B cell (primary cell): ENCODE results near the gene HMCN1. TPM values are rescaled to one million over a fixed set of nuclear protein-coding genes. Genes with fewer than 3 reads are reported as not detected.

Source experiments
- ATAC-seq: fragments of 200-7000 bp; cut with Tn5 transposase; one replicate; pipeline ENCODE4 v1.10.0; 2021; ENCODE audit warnings: low read depth, mild to moderate bottlenecking, moderate number of reproducible peaks, moderate library complexity
- CTCF ChIA-PET: fragments of 350-600 bp; sonication (Branson Sonifier 250); formaldehyde crosslinking; loops from one replicate; lab custom pipeline; 2021; ENCODE audit warnings: antibody characterized with exemption, inconsistent platforms; lab: Charles Lee
- POLR2A ChIA-PET: fragments of 350-600 bp; sonication (Branson Sonifier 250); formaldehyde crosslinking; loops from one replicate; lab custom pipeline; 2021; ENCODE audit warnings: antibody characterized with exemption; lab: Charles Lee
- DNase-seq: peaks from one replicate; pipeline ENCODE4 v3.0.0; 2013
- H2AFZ ChIP-seq: 2 replicates; pipeline ENCODE4 v1.6.1; 2012; ENCODE audit warnings: mild to moderate bottlenecking, low read depth, low read length; ENCODE audit not compliant: insufficient read depth, poor library complexity, severe bottlenecking
- H3K27ac ChIP-seq, 2 donors: 1 replicate in 1 of 2; 2 replicates in 1 of 2; pipeline ENCODE4 v1.5.1; 2012 to 2013; ENCODE audit warnings: low read length in 2 of 2, mild to moderate bottlenecking in 2 of 2, moderate library complexity in 1 of 2
- H3K27me3 ChIP-seq, 4 experiments: fragments of 200-600 bp in 1 of 4; sonication (generic) in 1 of 4; replicated peaks in 1 of 4; 1 replicate in 2 of 4; 2 replicates in 2 of 4; pipeline versions ENCODE4 v1.6.1 to v1.7.0; 2013 to 2016; ENCODE audit warnings: low read length in 3 of 4, mild to moderate bottlenecking in 2 of 4, mixed read lengths in 1 of 4, moderate library complexity in 1 of 4; ENCODE audit not compliant: insufficient read depth in 4 of 4, control insufficient read depth in 3 of 4; ENCODE audit errors: control extremely low read depth in 1 of 4
- H3K36me3 ChIP-seq, 2 experiments: replicated peaks in 1 of 2; 1 replicate in 1 of 2; 2 replicates in 1 of 2; pipeline versions ENCODE4 v1.6.1 to v1.7.1; 2013; ENCODE audit warnings: low read length in 1 of 2; ENCODE audit not compliant: insufficient read depth in 2 of 2, control insufficient read depth in 1 of 2; ENCODE audit errors: control extremely low read depth in 1 of 2, extremely low read depth in 1 of 2
- H3K4me1 ChIP-seq, 2 donors: fragments of 200-600 bp in 1 of 2; sonication (generic) in 1 of 2; 1 replicate in 1 of 2; 2 replicates in 1 of 2; pipeline versions ENCODE4 v1.5.1 to v1.6.1; 2013 to 2017; ENCODE audit warnings: low read length in 2 of 2; ENCODE audit not compliant: control insufficient read depth in 2 of 2, insufficient read depth in 2 of 2
- H3K4me2 ChIP-seq: replicated peaks from 2 replicates; pipeline ENCODE3; 2012; ENCODE audit warnings: mild to moderate bottlenecking, low read depth, low read length; ENCODE audit not compliant: poor library complexity, severe bottlenecking
- H3K4me3 ChIP-seq, 5 experiments: fragments of 200-600 bp in 1 of 5; sonication (generic) in 1 of 5; 1 replicate in 3 of 5; 2 replicates in 2 of 5; pipeline versions ENCODE4 v1.5.1 to v1.7.0; 2011 to 2016; ENCODE audit warnings: low read length in 4 of 5, mild to moderate bottlenecking in 4 of 5, low read depth in 2 of 5, control low read depth in 1 of 5, moderate library complexity in 1 of 5; ENCODE audit not compliant: insufficient read depth in 1 of 5; ENCODE audit errors: control extremely low read depth in 1 of 5, extremely low read depth in 1 of 5
- H3K79me2 ChIP-seq: fragments of 200-600 bp; sonication (generic); one replicate; pipeline ENCODE4 v1.6.0; 2016; ENCODE audit warnings: low read length; ENCODE audit not compliant: control insufficient read depth, insufficient read depth
- H3K9ac ChIP-seq: fragments of 200-600 bp; sonication (generic); 2 replicates; pipeline ENCODE4 v1.6.1; 2017; ENCODE audit warnings: mild to moderate bottlenecking, low read length, moderate library complexity
- H3K9me3 ChIP-seq, 3 donors: one replicate each; pipeline versions ENCODE4 v1.6.1 to v1.7.1; 2013; ENCODE audit warnings: low read length in 2 of 3; ENCODE audit not compliant: control insufficient read depth in 2 of 3, insufficient read depth in 1 of 3; ENCODE audit errors: control extremely low read depth in 1 of 3
- H4K20me1 ChIP-seq: 2 replicates; pipeline ENCODE4 v1.6.0; 2012; ENCODE audit warnings: mild to moderate bottlenecking, low read length; ENCODE audit not compliant: insufficient read depth, control insufficient read depth, poor library complexity, severe bottlenecking
- H3K27ac Mint-ChIP-seq: one replicate; pipeline ENCODE4 v1.8.0; 2021; ENCODE audit warnings: mixed read lengths
- H3K27me3 Mint-ChIP-seq: one replicate; pipeline ENCODE4 v1.8.0; 2021; ENCODE audit warnings: mixed read lengths
- H3K4me1 Mint-ChIP-seq: one replicate; pipeline ENCODE4 v1.8.0; 2021; ENCODE audit warnings: mixed read lengths
- H3K4me3 Mint-ChIP-seq: one replicate; pipeline ENCODE4 v1.8.0; 2021; ENCODE audit warnings: mixed read lengths
- H3K9me3 Mint-ChIP-seq: one replicate; pipeline ENCODE4 v1.8.0; 2022; ENCODE audit warnings: mixed read lengths; ENCODE audit not compliant: insufficient read depth
- CTCF ChIP-seq: fragments of 200-600 bp; IDR thresholded peaks from one replicate; pipeline ENCODE4 v1.8.0; 2022; ENCODE audit warnings: antibody characterized with exemption, mild to moderate bottlenecking
- EZH2 ChIP-seq: IDR thresholded peaks from 2 replicates; pipeline ENCODE4 v1.6.1; 2012; ENCODE audit warnings: borderline replicate concordance, low read depth, mild to moderate bottlenecking, moderate library complexity, low read length; ENCODE audit not compliant: insufficient read depth, poor library complexity, severe bottlenecking
- WGBS: methylation state at CpG from one replicate; pipeline ENCODE4 v1.1.5; 2013; ENCODE audit warnings: missing lambda C conversion rate; ENCODE audit not compliant: insufficient coverage; 5-methylcytosine and 5-hydroxymethylcytosine counted together
- intact Hi-C: fragments of 100-400 bp; cut with micrococcal nuclease; formaldehyde crosslinking; loops from one replicate; pipeline ENCODE4 v1.10.0; 2022
- polyA plus RNA-seq: library from polyadenylated mRNA; depleted of rRNA; stranded (reverse); fragments of >200 nt; gene quantifications from 2 replicates; pipeline ENCODE4 v1.2.3, GENCODE V29; 2012
- total RNA-seq, 2 donors: library from RNA; stranded (reverse); fragments of 120-200 nt in 1 of 2; gene quantifications; 1 replicate in 1 of 2; 2 replicates in 1 of 2; pipeline versions ENCODE4 v1.2.3 to v1.2.4, GENCODE V29; 2013 to 2022

HMCN1 gene
- total and polyA plus RNA-seq, 2 donors (not counting 1 experiment from before 2014, with no cell fraction given) = not detected

DNA sequence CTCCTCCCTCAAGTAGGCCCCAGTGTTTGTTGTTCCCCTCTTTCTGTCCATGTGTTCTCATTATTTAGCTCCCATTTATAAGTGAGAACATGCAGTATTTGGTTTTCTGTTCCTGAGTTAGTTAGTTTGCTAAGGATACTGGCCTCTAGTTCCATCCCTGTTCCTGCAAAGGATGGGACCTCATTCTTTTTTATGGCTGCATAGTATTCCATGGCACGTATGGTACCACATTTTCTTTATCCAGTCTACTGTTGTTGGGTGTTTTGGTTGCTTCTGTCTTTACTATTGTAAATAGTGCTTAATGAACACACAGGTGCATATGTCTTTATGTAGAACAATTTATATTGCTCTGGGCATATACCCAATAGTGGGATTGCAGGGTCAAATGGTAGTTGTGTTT is 408.0 kb downstream of the HMCN1 start:
- H3K79me2 ChIP-seq = no peaks in the 10 kb centered on the region
- Mint-ChIP-seq H3K27ac (no peak overlapping the region), H3K4me3 (no peak overlapping the region)

GRCh38 chr1:186142916-186143315 is 408.7 kb downstream of the HMCN1 start:
- no peaks in the 10 kb centered on the region for H3K4me1 Mint-ChIP-seq
- Histone ChIP-seq H3K27ac (no peak overlapping the region), H3K4me3 (no peak overlapping the region), H3K27me3 (no peaks in the 10 kb centered on the region), H3K36me3 (no peaks in the 10 kb centered on the region), H3K4me1 (no peaks in the 10 kb centered on the region), H3K4me2 (no peak overlapping the region), H4K20me1 (no peaks in the 10 kb centered on the region), H3K9me3 (peaks cover 0 to 1% (median 0%) of the 10 kb centered on the region in 3 donors), H2AFZ (no peak overlapping the region), H3K79me2 (no peaks in the 10 kb centered on the region), H3K9ac (no peak overlapping the region)
- no peak overlapping the region for H3K27ac Mint-ChIP-seq
- TF ChIP-seq EZH2 (no peak), CTCF (no peak)
- intact Hi-C loops = no loop called here
- peaks cover 4% of the 10 kb centered on the region for H3K9me3 Mint-ChIP-seq
- POLR2A ChIA-PET = no interaction called here
- DNase-seq = no peak
- H3K27me3 Mint-ChIP-seq = no peaks in the 10 kb centered on the region
- no peak overlapping the region for H3K4me3 Mint-ChIP-seq
- CTCF ChIA-PET = no interaction called here
- ATAC-seq = no peak

More for the DNA sequence above, 408.0 kb downstream of the HMCN1 start:
- DNase-seq = no peak
- H3K9ac ChIP-seq = no peak overlapping the region
- no peaks in the 10 kb centered on the region for H3K27me3 ChIP-seq
- no peak overlapping the region for H3K27ac ChIP-seq
- ChIA-PET POLR2A (no interaction called here), CTCF (no interaction called here)
- no peaks in the 10 kb centered on the region for H3K36me3 ChIP-seq
- intact Hi-C loops = no loop called here
- no peak overlapping the region for H3K4me2 ChIP-seq
- H2AFZ ChIP-seq = no peak overlapping the region
- peaks cover 0 to 1% (median 0%) of the 10 kb centered on the region in 3 donors for H3K9me3 ChIP-seq
- H3K4me3 ChIP-seq = no peak overlapping the region
- no peaks in the 10 kb centered on the region for H4K20me1 ChIP-seq
- Mint-ChIP-seq H3K27me3 (no peaks in the 10 kb centered on the region), H3K4me1 (no peaks in the 10 kb centered on the region), H3K9me3 (peaks cover 4% of the 10 kb centered on the region)
- no peak for TF ChIP-seq CTCF
- TF ChIP-seq EZH2 = no peak
- ATAC-seq = no peak
- no CpG with 5 or more reads among the region's 1 CpG for WGBS
- H3K4me1 ChIP-seq = no peaks in the 10 kb centered on the region
